IMR-90 (cell line): ENCODE data around the gene MAGI2. TPM values are rescaled to one million over a fixed set of nuclear protein-coding genes. Genes with fewer than 3 reads are reported as not detected.

ENCODE experiments used
- ATAC-seq: fragments of 200-7000 bp; cut with Tn5 transposase; 2 replicates; pipeline ENCODE4 v1.9.1; 2020; ENCODE audit warnings: low read depth, mild to moderate bottlenecking, moderate library complexity
- BruUV-seq: library from RNA; stranded (reverse); fragments of 400-500 nt; replicated peaks from 2 replicates; lab custom pipeline; 2021; lab: Mats Ljungman, UMichigan
- CTCF ChIA-PET: fragments of 300-600 bp; formaldehyde crosslinking; extraction: SDS; loops from one replicate; lab custom pipeline; 2021; ENCODE audit warnings: antibody characterized with exemption; lab: Yijun Ruan, JAX
- POLR2A ChIA-PET: fragments of 300-600 bp; sonication (Branson Sonifier 250); formaldehyde crosslinking; loops from one replicate; lab custom pipeline; 2022; ENCODE audit warnings: antibody characterized with exemption; ENCODE audit not compliant: unreplicated experiment; lab: Charles Lee
- DNase-seq: peaks from one replicate; pipeline ENCODE4 v3.0.0; 2013
- H2AFZ ChIP-seq: replicated peaks from 2 replicates; pipeline ENCODE3; 2013; ENCODE audit warnings: low read length, mild to moderate bottlenecking; ENCODE audit not compliant: poor library complexity
- H2AK5ac ChIP-seq: 2 replicates; pipeline ENCODE4 v1.6.1; 2013; ENCODE audit warnings: low read depth, low read length, inconsistent platforms
- H2AK9ac ChIP-seq: replicated peaks from 2 replicates; pipeline ENCODE3; 2013; ENCODE audit warnings: mild to moderate bottlenecking, low read depth, low read length, moderate library complexity; ENCODE audit not compliant: poor library complexity
- H2BK120ac ChIP-seq: 2 replicates; pipeline ENCODE4 v1.6.1; 2013; ENCODE audit warnings: low read depth, low read length, inconsistent platforms
- H2BK15ac ChIP-seq: 3 replicates; pipeline ENCODE4 v1.6.1; 2013; ENCODE audit warnings: low read depth, low read length, inconsistent platforms
- H2BK20ac ChIP-seq: 2 replicates; pipeline ENCODE4 v1.6.1; 2013; ENCODE audit warnings: low read depth, mild to moderate bottlenecking, inconsistent platforms, low read length, moderate library complexity
- H2BK5ac ChIP-seq: 2 replicates; pipeline ENCODE4 v1.6.1; 2013; ENCODE audit warnings: mild to moderate bottlenecking, low read depth, low read length, inconsistent platforms; ENCODE audit not compliant: poor library complexity, severe bottlenecking
- H3K14ac ChIP-seq: replicated peaks from 2 replicates; pipeline ENCODE4 v1.6.1; 2013; ENCODE audit warnings: low read depth, low read length, inconsistent platforms
- H3K18ac ChIP-seq: 2 replicates; pipeline ENCODE4 v1.6.1; 2013; ENCODE audit warnings: low read depth, low read length, control low read depth
- H3K23ac ChIP-seq: 2 replicates; pipeline ENCODE4 v1.6.1; 2013; ENCODE audit warnings: low read depth, low read length, inconsistent platforms
- H3K27ac ChIP-seq: 2 replicates; pipeline ENCODE4 v1.5.1; 2013; ENCODE audit warnings: mild to moderate bottlenecking, control low read depth, low read length; ENCODE audit not compliant: insufficient read depth
- H3K27me3 ChIP-seq: 2 replicates; pipeline ENCODE4 v1.6.1; 2013; ENCODE audit warnings: low read length; ENCODE audit not compliant: control insufficient read depth, insufficient read depth
- H3K36me3 ChIP-seq: 2 replicates; pipeline ENCODE4 v1.6.1; 2013; ENCODE audit warnings: low read length, mixed read lengths; ENCODE audit not compliant: control insufficient read depth, insufficient read depth
- H3K4ac ChIP-seq: 2 replicates; pipeline ENCODE4 v1.6.1; 2013; ENCODE audit warnings: low read depth, low read length, inconsistent platforms
- H3K4me1 ChIP-seq: 2 replicates; pipeline ENCODE4 v1.6.1; 2013; ENCODE audit warnings: low read length, mixed read lengths; ENCODE audit not compliant: control insufficient read depth, insufficient read depth
- H3K4me2 ChIP-seq: 2 replicates; pipeline ENCODE4 v1.6.1; 2013; ENCODE audit warnings: low read depth, mild to moderate bottlenecking, control low read depth, low read length, moderate library complexity
- H3K4me3 ChIP-seq: 2 replicates; pipeline ENCODE4 v1.5.1; 2013; ENCODE audit warnings: low read depth, mild to moderate bottlenecking, control low read depth, low read length, moderate library complexity; ENCODE audit not compliant: insufficient read depth
- H3K56ac ChIP-seq: 2 replicates; pipeline ENCODE4 v1.6.1; 2013; ENCODE audit warnings: low read length, inconsistent platforms; ENCODE audit not compliant: insufficient read depth; ENCODE audit errors: extremely low read depth
- H3K79me1 ChIP-seq, 2 experiments: 2 replicates each; pipeline ENCODE4 v1.6.1; 2013; ENCODE audit warnings: low read length in 2 of 2, inconsistent platforms in 1 of 2, low read depth in 1 of 2
- H3K9ac ChIP-seq: 2 replicates; pipeline ENCODE4 v1.6.1; 2013; ENCODE audit warnings: low read depth, low read length, control low read depth
- H3K9me1 ChIP-seq: 2 replicates; pipeline ENCODE4 v1.6.1; 2013; ENCODE audit warnings: low read length, inconsistent platforms; ENCODE audit not compliant: insufficient read depth
- H3K9me3 ChIP-seq: 2 replicates; pipeline ENCODE4 v1.6.1; 2013; ENCODE audit warnings: low read length; ENCODE audit not compliant: control insufficient read depth, insufficient read depth
- H4K20me1 ChIP-seq: 2 replicates; pipeline ENCODE4 v1.6.1; 2013; ENCODE audit warnings: low read length, inconsistent platforms; ENCODE audit not compliant: insufficient read depth
- H4K5ac ChIP-seq: 2 replicates; pipeline ENCODE4 v1.6.1; 2013; ENCODE audit warnings: mild to moderate bottlenecking, low read depth, low read length, control low read depth
- H4K8ac ChIP-seq, 2 experiments: 2 replicates each; pipeline ENCODE4 v1.6.1; 2013; ENCODE audit warnings: low read depth in 2 of 2, low read length in 2 of 2, control low read depth in 1 of 2, inconsistent platforms in 1 of 2
- H4K91ac ChIP-seq: 2 replicates; pipeline ENCODE4 v1.6.1; 2013; ENCODE audit warnings: low read depth, low read length, inconsistent platforms; ENCODE audit not compliant: insufficient read depth
- CTCF ChIP-seq: conservative IDR thresholded peaks from 2 replicates; pipeline ENCODE4 v1.5.1; 2012; ENCODE audit warnings: mild to moderate bottlenecking, low read depth, low read length, improper control_type of control experiment
- ELK1 ChIP-seq: fragments of 150-350 bp; IDR thresholded peaks from 2 replicates; pipeline ENCODE4 v1.6.1; 2016; ENCODE audit warnings: low read depth, mild to moderate bottlenecking, low read length, moderate library complexity, borderline replicate concordance
- MAZ ChIP-seq: IDR thresholded peaks from 2 replicates; pipeline ENCODE4 v1.6.1; 2012; ENCODE audit warnings: low read depth, mild to moderate bottlenecking, low read length, improper control_type of control experiment, moderate library complexity, borderline replicate concordance
- RAD21 ChIP-seq: IDR thresholded peaks from 2 replicates; pipeline ENCODE4 v1.6.1; 2012; ENCODE audit warnings: low read length, improper control_type of control experiment
- SMC3 ChIP-seq: fragments of 150-350 bp; IDR thresholded peaks from 2 replicates; pipeline ENCODE4 v1.6.1; 2016; ENCODE audit warnings: low read depth, mild to moderate bottlenecking, antibody characterized with exemption, low read length, moderate library complexity
- WGBS, 2 experiments: methylation state at CpG; one replicate each; pipeline versions ENCODE4 v1.1.5 to v1.1.7; 2013; ENCODE audit warnings: missing lambda C conversion rate in 2 of 2; ENCODE audit not compliant: insufficient read length in 1 of 2; ENCODE audit errors: extremely low coverage in 2 of 2; 5-methylcytosine and 5-hydroxymethylcytosine counted together
- dilution Hi-C: fragments of 300-500 bp; cut with HindIII; formaldehyde crosslinking; loops from one replicate; pipeline ENCODE4 v1.14.3; 2018; ENCODE audit warnings: low sequenced_read_pairs; ENCODE audit not compliant: unreplicated experiment
- in situ Hi-C: fragments of 300-500 bp; cut with MboI; formaldehyde crosslinking; loops from 3 replicates; pipeline ENCODE4 v1.14.3; 2019; ENCODE audit warnings: low sequenced_read_pairs, inconsistent platforms, mixed read lengths
- intact Hi-C: fragments of 100-400 bp; cut with micrococcal nuclease; formaldehyde crosslinking; loops from 2 replicates; pipeline ENCODE4 v1.10.0; 2022
- polyA plus RNA-seq, 3 experiments: library from polyadenylated mRNA; depleted of rRNA; stranded (reverse); fragments of >200 nt; gene quantifications; 2 replicates each; pipeline ENCODE4 v1.2.3, GENCODE V29; 2012; ENCODE audit warnings: low replicate concordance in 1 of 3
- total RNA-seq: library from RNA; depleted of rRNA; stranded (reverse); fragments of >200 nt; gene quantifications from 2 replicates; pipeline ENCODE4 v1.2.3, GENCODE V29; 2012

The MAGI2 gene
- total and polyA plus RNA-seq, 2 of the 4 experiments (the other 2 are of a cell fraction), result 2.5 to 17.9 TPM

GRCh38 chr7:78226059-78226719 lies 1227.3 kb downstream of the MAGI2 start:
- peak; percentile 33; the same call in 1 of the 2 replicates for ATAC-seq
- no TSS peak for BruUV-seq
- dilution Hi-C loops, result no loop called here

More at GRCh38 chr7:78226059-78226719, 1227.3 kb downstream of the MAGI2 start:
- TF ChIP-seq CTCF, result peak; percentile 52
- no peak for TF ChIP-seq MAZ
- peak; percentile 35; the same call in 1 of the 2 replicates for TF ChIP-seq SMC3
- no peak for TF ChIP-seq ELK1
- TF ChIP-seq RAD21, result peak; percentile 47
- ChIA-PET CTCF (interaction anchor here (0.6 to 0.9 kb wide), 7 partner anchors 11 to 1284 kb away, joined by 3 to 10 read pairs (median 4); no protein-coding TSS in a partner anchor), POLR2A (no interaction called here)
- Histone ChIP-seq H3K18ac (peak overlapping the region; percentile 31), H2AK5ac (no peak overlapping the region; the same call in 1 of the 2 replicates), H4K91ac (no peak overlapping the region; the same call in 1 of the 2 replicates), H2BK120ac (peak overlapping the region; percentile 63; the same call in 1 of the 2 replicates), H3K9ac (no peak overlapping the region), H4K5ac (no peak overlapping the region), H3K4me2 (no peak overlapping the region), H3K23ac (no peak overlapping the region), H3K4me1 (peaks cover 14% of the 10 kb centered on the region), H2BK15ac (no peak overlapping the region), H2AK9ac (no peak overlapping the region), H3K27ac (peak overlapping the region; percentile 59; the same call in 1 of the 2 replicates), H3K9me1 (no peaks in the 10 kb centered on the region), H2BK5ac (peak overlapping the region; percentile 54), H2AFZ (no peak overlapping the region), H3K4ac (0 out of 2 replicates have a peak overlapping the region, but pooled peaks have one; percentile 25), H3K4me3 (no peak overlapping the region), H3K36me3 (no peaks in the 10 kb centered on the region), H2BK20ac (peak overlapping the region; percentile 65; the same call in 1 of the 2 replicates), H3K79me1 (no peaks in the 10 kb centered on the region), H4K20me1 (no peaks in the 10 kb centered on the region), H3K9me3 (no peaks in the 10 kb centered on the region), H3K14ac (peak overlapping the region; percentile 3; the same call in 1 of the 2 replicates), H4K8ac (peak overlapping the region; percentile 14 to 36; a peak in 2 of 4 replicates), H3K56ac (no peak overlapping the region), H3K27me3 (no peaks in the 10 kb centered on the region)
- in situ Hi-C loops, result no loop called here
- intact Hi-C loops, result loop anchor here (1.0 to 10.0 kb wide), 2 partner anchors 206 to 281 kb away; no protein-coding TSS in a partner anchor
- WGBS, 2 experiments, result no CpG with 5 or more reads among the region's 9 CpGs
- DNase-seq, result peak; percentile 45
